GM21423 (cell line): ENCODE results near the gene ABCB6.
"Not testable (repeated sequence)": the region's sequence is repeated elsewhere in the genome, so short reads cannot be mapped to it uniquely, and the experiment has no call there.

ENCODE experiments used
- ATAC-seq: cut with Tn5 transposase; IDR thresholded peaks from one replicate; pipeline ENCODE4 v1.9.1; 2021; ENCODE audit warnings: mild to moderate bottlenecking, moderate library complexity; ENCODE audit not compliant: unreplicated experiment

Gene ABCB6

GRCh38 chr2:219218732-219219701 is at the start of gene ABCB6:
TSS of gene ABCB6 (minus strand) at chr2:219218958. CDS start at chr2:219218673, 285 bp downstream.
- peak; percentile 83 for ATAC-seq

- ATAC-seq: no peak
Measured at GRCh38 chr2:219268294-219268693, 49.5 kb upstream of the ABCB6 start.

GRCh38 chr2:219266886-219267285 is 48.1 kb upstream of the ABCB6 start:
- ATAC-seq: no peak

GRCh38 chr2:219266232-219266631 is 47.5 kb upstream of the ABCB6 start:
- no peak for ATAC-seq

- ATAC-seq: no peak
Measured at GRCh38 chr2:219261024-219261855, 42.5 kb upstream of the ABCB6 start.

GRCh38 chr2:219258942-219259341 is 40.2 kb upstream of the ABCB6 start:
- not testable (repeated sequence) for ATAC-seq

GRCh38 chr2:219254590-219255201 is 35.9 kb upstream of the ABCB6 start:
- peak; percentile 28 for ATAC-seq

GRCh38 chr2:219253753-219254589 is 35.2 kb upstream of the ABCB6 start, which contains the start of gene TUBA4A:
TSS of gene TUBA4A (minus strand) at chr2:219253918. CDS start at chr2:219253858, 60 bp downstream.
- ATAC-seq: peak; percentile 47

- ATAC-seq: no peak
Measured at GRCh38 chr2:219252900-219253752, 34.4 kb upstream of the ABCB6 start, which contains the start of gene TUBA4B. TSS of gene TUBA4B (plus strand) at chr2:219253243. CDS start at chr2:219253408, 165 bp downstream.

GRCh38 chr2:219252570-219252899 is 33.8 kb upstream of the ABCB6 start:
- no peak for ATAC-seq

- no peak for ATAC-seq
Measured at GRCh38 chr2:219252084-219252483, 33.3 kb upstream of the ABCB6 start.

- no peak for ATAC-seq
Measured at GRCh38 chr2:219251656-219252055, 32.9 kb upstream of the ABCB6 start.

- no peak for ATAC-seq
Measured at GRCh38 chr2:219250049-219250781, 31.5 kb upstream of the ABCB6 start.

GRCh38 chr2:219249203-219249980 is 30.6 kb upstream of the ABCB6 start:
- peak; percentile 46 for ATAC-seq

GRCh38 chr2:219248845-219249202 is 30.1 kb upstream of the ABCB6 start:
- ATAC-seq: no peak

GRCh38 chr2:219247678-219248642 is 29.2 kb upstream of the ABCB6 start:
- ATAC-seq: no peak

- no peak for ATAC-seq
Measured at GRCh38 chr2:219246559-219246958, 27.8 kb upstream of the ABCB6 start.
